GM10248 (cell line): ENCODE measurements around the gene STIP1.

ENCODE experiments used
- CTCF ChIA-PET: fragments of 300-600 bp; sonication (Branson Sonifier 250); formaldehyde crosslinking; extraction: SDS; loops from one replicate; lab custom pipeline; 2021; ENCODE audit warnings: antibody characterized with exemption; lab: Yijun Ruan, JAX
- POLR2A ChIA-PET: fragments of 350-650 bp; sonication (Branson Sonifier 250); formaldehyde crosslinking; extraction: SDS; loops from one replicate; lab custom pipeline; 2020; ENCODE audit warnings: antibody characterized with exemption; lab: Yijun Ruan, JAX
- DNase-seq: peaks from one replicate; pipeline ENCODE4 v3.0.0; 2012; ENCODE audit errors: extremely low spot score
- CTCF ChIP-seq: IDR thresholded peaks from 2 replicates; pipeline ENCODE4 v1.5.1; 2012; ENCODE audit warnings: mild to moderate bottlenecking, low read depth; ENCODE audit errors: extremely low read depth, missing control alignments, control extremely low read depth

STIP1 gene

GRCh38 chr11:64222651-64223000 lies 36.7 kb downstream of the STIP1 start:
- CTCF ChIA-PET = interaction anchor here (1.3 to 30.9 kb wide), 3 partner anchors 12 to 82 kb away, joined by 3 to 368 read pairs (median 7); partner anchors contain the start of gene FERMT3
- no peak for TF ChIP-seq CTCF
- POLR2A ChIA-PET = interaction anchor here (0.6 kb wide), 1 partner anchor 10 kb away, joined by 4 read pairs; no protein-coding TSS in a partner anchor
- no peak for DNase-seq

GRCh38 chr11:64223001-64223651 lies 37.2 kb downstream of the STIP1 start:
- POLR2A ChIA-PET = interaction anchor here (0.6 to 1.2 kb wide), 2 partner anchors 10 to 38 kb away, joined by 3 to 4 read pairs; partner anchors contain the start of gene STIP1
- CTCF ChIA-PET = interaction anchor here (1.1 to 30.9 kb wide), 3 partner anchors 13 to 81 kb away, joined by 5 to 368 read pairs (median 7); partner anchors contain the start of genes FERMT3 and PLCB3

GRCh38 chr11:64224151-64224890 lies 38.4 kb downstream of the STIP1 start:
- CTCF ChIA-PET = interaction anchor here (1.1 to 30.9 kb wide), 5 partner anchors 12 to 28 kb away, joined by 3 to 368 read pairs (median 5); partner anchors contain the start of genes FERMT3 and PLCB3
- POLR2A ChIA-PET = interaction anchor here (0.7 to 3.8 kb wide), 3 partner anchors 17 to 39 kb away, joined by 3 to 21 read pairs (median 3); partner anchors contain the start of genes FERMT3, FKBP2 and STIP1
- TF ChIP-seq CTCF = no peak
- no peak for DNase-seq

More at GRCh38 chr11:64223001-64223651, 37.2 kb downstream of the STIP1 start:
- TF ChIP-seq CTCF = no peak
- no peak for DNase-seq

GRCh38 chr11:64224891-64225607 lies 39.1 kb downstream of the STIP1 start:
- no peak for DNase-seq
- ChIA-PET CTCF (interaction anchor here (1.1 to 30.9 kb wide), 4 partner anchors 12 to 28 kb away, joined by 3 to 368 read pairs (median 10); partner anchors contain the start of gene FERMT3), POLR2A (interaction anchor here (0.5 to 3.8 kb wide), 3 partner anchors 11 to 49 kb away, joined by 4 to 21 read pairs (median 6); partner anchors contain the start of gene FERMT3)
- no peak for TF ChIP-seq CTCF

- POLR2A ChIA-PET = interaction anchor here (0.9 to 3.8 kb wide), 6 partner anchors 9 to 59 kb away, joined by 3 to 21 read pairs (median 6); partner anchors contain the start of genes BAD, FERMT3 and FKBP2
- peak; percentile 93 for DNase-seq
Observed at GRCh38 chr11:64225608-64226506, 39.9 kb downstream of the STIP1 start, which contains the start of the genes NUDT22 and TRPT1. Gene NUDT22 (plus strand): TSS chr11:64226274. CDS start chr11:64226653, 379 bp downstream. Gene TRPT1 (minus strand): TSS chr11:64226186. CDS start chr11:64225860, 326 bp downstream.

More at GRCh38 chr11:64225608-64226506, 39.9 kb downstream of the STIP1 start, which contains the start of the genes NUDT22 and TRPT1:
- CTCF ChIA-PET = interaction anchor here (0.9 to 30.9 kb wide), 11 partner anchors 11 to 129 kb away, joined by 3 to 368 read pairs (median 5); partner anchors contain the start of genes FERMT3, FKBP2 and PLCB3
- peak; percentile 22 for TF ChIP-seq CTCF
